GM12872 (cell line): Measurements from ENCODE around the gene SDHAF2.
A peak's percentile ranks its signal among the peaks of the same experiment; 100 is the strongest.

ENCODE experiments used
- TF ChIP-seq, protein P1 (sequence below): IDR thresholded peaks from 3 replicates; pipeline ENCODE4 v1.5.1; 2011; ENCODE audit warnings: low read depth, mild to moderate bottlenecking, low read length, moderate library complexity; ENCODE audit not compliant: insufficient read depth

Gene SDHAF2

GRCh38 chr11:61415381-61415780 lies 14.5 kb upstream of the SDHAF2 start:
- TF ChIP-seq, protein P1, sequence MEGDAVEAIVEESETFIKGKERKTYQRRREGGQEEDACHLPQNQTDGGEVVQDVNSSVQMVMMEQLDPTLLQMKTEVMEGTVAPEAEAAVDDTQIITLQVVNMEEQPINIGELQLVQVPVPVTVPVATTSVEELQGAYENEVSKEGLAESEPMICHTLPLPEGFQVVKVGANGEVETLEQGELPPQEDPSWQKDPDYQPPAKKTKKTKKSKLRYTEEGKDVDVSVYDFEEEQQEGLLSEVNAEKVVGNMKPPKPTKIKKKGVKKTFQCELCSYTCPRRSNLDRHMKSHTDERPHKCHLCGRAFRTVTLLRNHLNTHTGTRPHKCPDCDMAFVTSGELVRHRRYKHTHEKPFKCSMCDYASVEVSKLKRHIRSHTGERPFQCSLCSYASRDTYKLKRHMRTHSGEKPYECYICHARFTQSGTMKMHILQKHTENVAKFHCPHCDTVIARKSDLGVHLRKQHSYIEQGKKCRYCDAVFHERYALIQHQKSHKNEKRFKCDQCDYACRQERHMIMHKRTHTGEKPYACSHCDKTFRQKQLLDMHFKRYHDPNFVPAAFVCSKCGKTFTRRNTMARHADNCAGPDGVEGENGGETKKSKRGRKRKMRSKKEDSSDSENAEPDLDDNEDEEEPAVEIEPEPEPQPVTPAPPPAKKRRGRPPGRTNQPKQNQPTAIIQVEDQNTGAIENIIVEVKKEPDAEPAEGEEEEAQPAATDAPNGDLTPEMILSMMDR: no peak

DNA sequence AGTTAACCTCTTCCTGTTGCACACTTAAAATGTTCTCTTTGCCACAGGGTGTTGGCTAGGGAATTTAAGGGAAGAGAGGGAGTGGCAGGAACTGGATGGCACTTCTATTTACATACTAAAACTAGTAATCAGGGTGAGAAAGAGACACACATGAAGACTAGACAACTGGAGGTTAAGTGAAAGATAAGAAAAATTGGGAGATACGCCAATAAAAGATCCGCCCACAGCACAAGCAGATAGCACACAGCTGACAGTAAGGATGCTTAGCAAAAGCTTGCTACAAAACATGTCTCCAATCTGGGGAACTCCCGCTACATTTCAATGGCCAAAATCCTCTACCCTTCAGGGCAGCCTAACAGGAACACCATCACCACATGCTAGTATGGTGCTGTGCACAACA lies 13.0 kb upstream of the SDHAF2 start:
- TF ChIP-seq, protein P1: no peak

DNA sequence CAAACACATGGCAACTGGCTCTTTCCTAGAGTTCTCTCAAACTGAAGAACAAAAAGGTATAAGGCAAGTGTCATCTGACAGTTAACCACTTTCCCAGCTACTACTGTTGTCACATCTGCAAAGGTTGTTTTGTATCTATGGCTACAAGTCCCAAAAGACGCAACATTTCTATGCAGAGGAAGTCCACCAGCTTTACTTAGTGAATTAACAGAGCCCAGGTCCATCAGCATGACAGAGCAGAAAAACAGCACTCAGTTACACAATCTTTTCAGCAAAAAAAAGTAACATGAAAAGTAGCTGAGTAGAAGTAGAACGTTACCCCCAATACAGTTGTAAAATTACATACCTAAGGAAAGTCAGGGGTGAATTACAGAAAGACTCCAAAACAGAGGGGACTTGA lies 12.3 kb upstream of the SDHAF2 start:
- TF ChIP-seq, protein P1: no peak

- TF ChIP-seq, protein P1: no peak
These were observed 11.8 kb upstream of the SDHAF2 start for GRCh38 chr11:61418136-61418535.

DNA sequence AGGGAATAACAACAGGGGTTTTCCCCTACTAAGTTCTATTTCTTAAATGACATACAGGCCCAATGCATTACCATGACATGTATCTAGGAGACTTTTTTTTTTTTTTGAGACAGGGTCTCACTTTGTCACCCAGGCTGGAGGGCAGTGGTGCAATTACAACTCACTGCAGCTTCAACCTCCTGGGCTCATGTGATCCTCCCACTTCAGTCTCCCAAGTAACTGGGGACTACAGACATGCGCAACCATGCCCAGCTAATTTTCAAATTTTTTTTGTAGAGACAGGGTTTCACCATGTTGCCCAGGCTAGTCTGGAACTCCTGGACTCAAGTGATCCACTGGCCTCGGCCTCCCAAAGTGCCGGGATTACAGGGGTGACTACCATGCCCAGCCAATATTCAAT lies 7.7 kb upstream of the SDHAF2 start:
- TF ChIP-seq, protein P1: no peak

DNA sequence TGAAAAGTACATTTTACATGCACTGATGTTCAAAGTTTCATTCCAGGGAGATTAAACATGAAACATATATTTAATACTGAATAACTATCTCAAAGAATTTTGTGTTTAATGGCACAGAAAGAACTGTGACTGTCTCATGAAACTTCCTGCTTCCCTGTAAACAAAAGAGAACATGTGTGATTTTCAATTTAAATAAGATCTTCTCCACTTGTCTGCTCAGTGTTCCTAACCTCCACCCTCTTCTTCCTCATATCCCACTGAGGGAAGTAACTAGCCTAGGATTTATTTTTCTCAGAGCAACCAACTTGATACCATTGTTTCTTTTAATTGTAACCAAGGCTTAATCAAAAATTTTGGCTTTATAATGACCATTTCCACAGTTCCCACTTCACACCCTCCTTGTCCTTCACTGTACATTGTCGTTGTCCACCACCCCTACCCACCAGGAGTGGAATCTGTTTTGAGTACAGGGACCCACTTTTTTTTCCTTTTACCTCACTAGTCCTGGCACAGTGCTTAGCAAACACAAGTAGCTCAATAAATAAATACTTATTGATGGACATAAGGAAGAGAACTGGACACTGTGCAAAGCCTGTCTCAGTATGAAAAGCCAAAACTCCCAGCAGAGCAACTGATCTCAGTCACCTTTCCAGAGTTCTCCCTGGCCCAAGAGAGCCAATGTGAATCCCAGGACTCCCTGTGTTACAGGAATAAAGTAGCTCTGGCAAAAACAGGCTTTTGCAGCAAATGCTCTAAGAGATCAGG lies 4.4 kb upstream of the SDHAF2 start:
- TF ChIP-seq, protein P1: no peak

DNA sequence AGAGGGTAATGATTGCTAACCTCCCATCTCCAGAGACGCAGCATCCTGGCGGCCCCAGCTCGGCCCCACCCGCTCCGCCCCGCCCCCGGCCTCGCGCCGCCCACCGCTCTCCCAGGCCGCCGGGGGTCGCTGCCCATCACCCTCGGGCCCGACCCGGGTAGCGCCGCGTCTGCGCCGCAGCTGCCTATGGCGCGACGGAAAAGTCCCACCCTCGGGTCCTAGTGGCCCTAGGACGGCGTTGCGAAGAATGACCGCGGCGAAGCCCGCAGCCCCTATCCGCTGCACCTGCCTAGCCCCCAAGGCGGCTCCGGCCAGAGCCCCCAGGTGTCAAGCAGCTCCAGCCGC lies 606 bp upstream of the SDHAF2 start:
- TF ChIP-seq, protein P1: peak; percentile 20; the same call in 1 of the 3 replicates
